ACC112 (cell line): ENCODE data around the gene CEACAM3.
"Not testable (repeated sequence)": the region's sequence is repeated elsewhere in the genome, so short reads cannot be mapped to it uniquely, and the experiment has no call there.

Experiments
- H2AFZ ChIP-seq: fragments of 200-600 bp; sonication (generic); one replicate; pipeline ENCODE4 v1.6.0; 2017; ENCODE audit warnings: antibody characterized with exemption, low read length; ENCODE audit not compliant: unreplicated experiment
- H3K27ac ChIP-seq: fragments of 200-600 bp; sonication (generic); 2 replicates; pipeline ENCODE4 v1.5.1; 2014; ENCODE audit warnings: low read depth, mild to moderate bottlenecking, antibody characterized with exemption, low read length, moderate library complexity
- H3K27me3 ChIP-seq: fragments of 200-600 bp; sonication (generic); 2 replicates; pipeline ENCODE4 v1.6.1; 2014; ENCODE audit warnings: mild to moderate bottlenecking, antibody characterized with exemption, low read length, moderate library complexity, mixed read lengths; ENCODE audit not compliant: insufficient read depth
- H3K36me3 ChIP-seq: fragments of 200-600 bp; sonication (generic); 2 replicates; pipeline ENCODE4 v1.6.1; 2016; ENCODE audit warnings: mild to moderate bottlenecking, antibody characterized with exemption, low read length, moderate library complexity, mixed read lengths; ENCODE audit not compliant: insufficient read depth
- H3K4me1 ChIP-seq: fragments of 200-600 bp; sonication (generic); one replicate; pipeline ENCODE4 v1.6.1; 2016; ENCODE audit warnings: low read length, mixed read lengths; ENCODE audit not compliant: insufficient read depth, unreplicated experiment, control insufficient read depth
- H3K4me3 ChIP-seq: fragments of 200-600 bp; sonication (generic); 2 replicates; pipeline ENCODE4 v1.5.1; 2014; ENCODE audit warnings: mild to moderate bottlenecking, low read depth, low read length
- H3K79me2 ChIP-seq: fragments of 200-600 bp; sonication (generic); one replicate; pipeline ENCODE4 v1.6.0; 2016; ENCODE audit warnings: low read length; ENCODE audit not compliant: control insufficient read depth, unreplicated experiment, insufficient read depth

The CEACAM3 gene

DNA sequence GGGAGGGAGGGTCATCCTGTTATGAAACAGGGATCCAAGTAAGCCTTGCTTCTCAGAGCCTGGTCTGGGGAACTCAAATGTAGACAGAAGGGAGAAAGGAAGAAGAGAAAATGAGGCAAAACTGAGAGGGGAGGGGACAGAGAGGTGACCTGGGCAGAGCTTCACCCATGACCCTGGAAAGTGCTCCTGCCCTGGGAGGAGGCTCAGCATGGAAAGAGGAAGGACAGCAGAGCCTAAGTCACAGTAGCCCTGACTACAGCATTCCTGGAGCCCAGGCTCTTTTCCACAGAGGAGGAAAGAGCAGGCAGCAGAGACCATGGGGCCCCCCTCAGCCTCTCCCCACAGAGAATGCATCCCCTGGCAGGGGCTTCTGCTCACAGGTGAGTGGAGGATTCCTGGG, at the start of gene CEACAM3:
Gene CEACAM3, plus strand, starts transcription at position 226 of the 400 bp plus-strand sequence. Its CDS starts 91 bp downstream, at position 317.
- H2AFZ ChIP-seq: no peak within 1 kb of the TSS
- H3K79me2 ChIP-seq: no peaks in the 10 kb centered on the region
- no peaks in the 10 kb centered on the region for H3K36me3 ChIP-seq
- no peaks in the 10 kb centered on the region for H3K4me1 ChIP-seq
- no peak within 1 kb of the TSS for H3K4me3 ChIP-seq
- H3K27me3 ChIP-seq: peaks cover 21% of the 10 kb centered on the region
- H3K27ac ChIP-seq: no peak within 1 kb of the TSS

DNA sequence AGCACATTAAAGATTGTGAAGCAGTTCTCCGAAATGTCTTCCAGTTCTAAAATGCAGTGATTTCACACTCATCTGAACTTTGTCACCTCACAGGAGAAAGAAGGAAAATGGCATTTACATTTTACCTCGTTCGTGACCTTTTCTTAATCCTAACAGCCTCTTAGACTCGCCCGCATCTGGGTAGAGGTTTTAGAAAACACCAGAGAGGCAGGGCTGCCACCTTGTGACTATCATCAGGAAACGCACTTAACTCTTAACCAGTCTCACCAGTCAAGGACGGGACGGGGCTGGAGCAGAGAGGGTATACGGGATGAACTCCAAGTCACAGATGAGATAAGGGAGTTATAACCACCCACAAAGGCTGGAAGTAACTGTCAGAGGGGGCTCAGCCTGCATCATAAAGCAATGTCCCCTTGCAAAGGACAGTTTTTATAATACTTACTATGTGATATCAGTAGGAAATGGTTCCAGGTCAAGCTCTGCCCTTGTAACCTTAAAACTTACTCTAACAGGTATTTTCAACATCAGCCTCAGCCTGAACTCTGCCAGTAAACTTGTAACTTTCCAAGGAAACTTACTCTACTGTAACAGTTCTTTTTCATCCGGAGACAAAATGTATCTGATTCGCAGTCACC, 49.7 kb upstream of the CEACAM3 start:
- Histone ChIP-seq H3K27ac (no peak overlapping the region), H3K27me3 (peaks cover 56% of the 10 kb centered on the region), H3K79me2 (no peaks in the 10 kb centered on the region), H3K4me1 (no peaks in the 10 kb centered on the region), H2AFZ (no peak overlapping the region), H3K36me3 (no peaks in the 10 kb centered on the region), H3K4me3 (no peak overlapping the region)

DNA sequence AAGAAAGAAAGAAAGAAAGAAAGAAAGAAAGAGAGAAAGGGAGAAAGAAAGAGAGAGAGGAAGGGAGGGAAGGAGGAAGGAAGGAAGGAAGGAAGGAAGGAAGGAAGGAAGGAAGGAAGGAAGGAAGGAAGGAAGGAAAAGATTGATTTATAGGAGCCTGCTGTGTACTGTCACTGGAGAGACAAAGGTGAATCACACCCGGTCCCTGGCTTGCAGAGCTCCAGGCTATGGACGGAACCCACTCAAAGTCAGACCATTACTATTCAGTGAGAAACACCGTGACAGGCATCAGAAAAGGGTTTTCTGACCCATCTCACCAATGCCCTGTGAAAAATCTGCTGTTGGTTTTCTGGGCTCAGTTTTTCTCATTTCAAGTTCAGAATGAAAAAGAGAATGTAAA, 48.4 kb upstream of the CEACAM3 start:
- H3K79me2 ChIP-seq: no peaks in the 10 kb centered on the region
- H3K4me1 ChIP-seq: no peaks in the 10 kb centered on the region
- H3K4me3 ChIP-seq: no peak overlapping the region
- no peak overlapping the region for H3K27ac ChIP-seq
- peaks cover 60% of the 10 kb centered on the region for H3K27me3 ChIP-seq
- H2AFZ ChIP-seq: no peak overlapping the region
- no peaks in the 10 kb centered on the region for H3K36me3 ChIP-seq

DNA sequence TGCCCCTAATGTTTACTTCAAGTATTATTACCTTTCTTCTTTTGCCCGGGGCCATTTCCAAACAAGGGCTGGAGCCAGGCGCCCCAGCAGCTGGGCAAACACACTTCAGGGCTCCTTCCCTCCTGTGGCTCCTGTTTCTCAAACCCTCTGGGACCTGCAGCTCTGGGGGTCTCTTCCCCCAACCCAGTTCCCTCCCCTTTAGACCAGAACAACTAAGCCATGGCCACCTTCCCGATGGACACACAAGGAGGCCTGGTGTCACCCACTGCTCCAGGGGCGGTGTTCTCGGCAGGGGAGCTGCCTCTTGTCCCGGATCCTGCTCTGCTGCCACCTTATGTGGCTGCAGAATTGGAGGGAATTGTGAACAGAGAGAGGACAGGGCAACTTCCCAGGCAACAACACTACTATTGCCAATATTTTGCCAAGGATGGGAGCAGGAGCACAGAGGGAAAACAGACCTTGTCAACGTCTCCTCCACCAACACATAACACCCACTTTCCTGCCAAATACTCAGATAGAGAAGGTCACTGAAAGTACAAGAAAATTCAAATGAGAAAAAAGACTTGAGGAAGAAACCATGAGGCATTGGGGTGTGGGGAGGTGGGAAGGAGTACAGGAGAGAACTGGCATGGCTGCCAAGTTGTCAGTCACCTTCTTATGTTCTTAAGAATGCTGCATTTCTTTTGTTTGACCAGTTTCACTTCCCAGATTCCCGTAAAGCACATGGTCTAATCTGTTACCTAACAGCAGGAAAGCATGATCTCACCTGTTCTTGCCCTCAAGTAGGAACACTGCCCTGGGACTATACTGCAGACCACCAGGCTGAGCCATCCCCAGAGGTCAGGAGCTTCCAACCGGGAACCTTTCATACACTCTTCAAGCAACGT, 45.9 kb upstream of the CEACAM3 start:
- not testable (repeated sequence) for H3K79me2 ChIP-seq, H2AFZ ChIP-seq, H3K4me3 ChIP-seq, H3K36me3 ChIP-seq, H3K4me1 ChIP-seq, H3K27ac ChIP-seq
- H3K27me3 ChIP-seq: peaks cover 53% of the 10 kb centered on the region

DNA sequence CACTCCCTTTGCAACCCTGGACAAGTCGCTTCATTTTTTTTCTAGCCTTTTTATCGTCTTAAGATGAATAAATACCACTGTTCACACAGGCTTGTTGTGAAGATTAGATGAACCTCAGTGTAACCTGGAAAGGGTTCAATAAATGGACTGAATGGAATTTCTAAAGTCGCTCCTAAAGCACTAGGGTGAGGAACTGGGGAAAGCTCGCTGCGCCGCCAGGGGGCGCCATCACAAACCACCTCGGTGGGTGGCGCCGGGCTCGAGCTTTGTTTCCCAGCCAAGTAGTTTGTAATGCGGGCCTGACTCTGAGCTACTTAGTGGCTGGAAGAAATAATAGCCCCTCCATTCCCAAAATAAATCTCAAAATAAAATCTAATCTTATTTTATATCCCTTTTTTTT, 43.2 kb upstream of the CEACAM3 start:
- H3K36me3 ChIP-seq: no peaks in the 10 kb centered on the region
- H3K27ac ChIP-seq: no peak overlapping the region
- peaks cover 33% of the 10 kb centered on the region for H3K27me3 ChIP-seq
- no peaks in the 10 kb centered on the region for H3K79me2 ChIP-seq
- no peak overlapping the region for H2AFZ ChIP-seq
- H3K4me3 ChIP-seq: no peak overlapping the region
- H3K4me1 ChIP-seq: no peaks in the 10 kb centered on the region

DNA sequence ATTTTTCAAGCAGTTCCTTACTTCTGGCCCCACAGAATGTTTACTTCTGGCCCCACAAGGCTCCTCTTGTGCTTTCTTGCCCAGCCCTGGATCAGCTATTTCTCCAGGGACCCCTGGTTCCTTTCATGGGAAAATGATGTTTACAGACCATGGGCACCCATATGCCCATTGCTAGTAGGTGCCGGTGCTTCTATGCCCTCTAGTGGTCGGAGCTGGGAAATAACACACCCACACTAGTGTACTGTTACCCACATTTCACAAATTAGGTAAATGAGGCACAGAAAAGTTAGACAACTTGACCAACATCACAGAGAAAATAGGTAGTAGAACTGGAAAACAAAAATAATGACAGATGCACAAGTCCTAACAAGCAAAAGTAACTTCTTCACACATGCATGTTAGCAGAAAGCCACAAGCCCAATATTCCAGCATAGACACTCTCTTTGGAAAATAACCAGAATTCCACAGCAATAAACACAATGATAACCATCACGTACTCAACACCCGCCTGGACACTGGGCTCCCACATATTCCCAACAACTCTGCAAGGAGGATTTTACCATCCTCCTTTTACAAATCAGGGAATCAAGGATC, 42.4 kb upstream of the CEACAM3 start:
- H3K27me3 ChIP-seq: peaks cover 24% of the 10 kb centered on the region
- no peaks in the 10 kb centered on the region for H3K79me2 ChIP-seq
- no peak overlapping the region for H2AFZ ChIP-seq
- no peak overlapping the region for H3K4me3 ChIP-seq
- no peaks in the 10 kb centered on the region for H3K4me1 ChIP-seq
- H3K36me3 ChIP-seq: no peaks in the 10 kb centered on the region
- no peak overlapping the region for H3K27ac ChIP-seq

DNA sequence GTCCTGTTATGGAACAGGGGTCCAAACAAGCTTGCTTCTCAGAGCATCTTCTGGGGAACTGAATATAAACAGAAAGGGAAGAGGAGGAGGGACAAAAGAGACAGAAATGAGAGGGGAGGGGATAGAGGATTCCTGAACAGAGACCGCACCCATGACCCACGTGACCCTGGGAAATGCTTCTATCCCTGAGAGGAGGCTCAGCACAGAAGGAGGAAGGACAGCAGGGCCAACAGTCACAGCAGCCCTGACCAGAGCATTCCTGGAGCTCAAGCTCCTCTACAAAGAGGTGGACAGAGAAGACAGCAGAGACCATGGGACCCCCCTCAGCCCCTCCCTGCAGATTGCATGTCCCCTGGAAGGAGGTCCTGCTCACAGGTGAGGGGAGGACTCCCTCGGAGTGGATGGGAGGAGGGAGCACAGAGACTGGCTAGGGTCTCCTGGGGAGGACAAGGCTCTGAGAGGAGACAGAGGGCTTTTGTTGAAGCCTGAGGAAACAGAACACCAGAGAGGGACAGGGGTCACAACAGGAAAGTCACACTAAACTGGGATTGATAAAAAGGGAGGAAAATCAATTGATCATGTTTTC, 41.0 kb upstream of the CEACAM3 start, which contains the start of gene CEACAM6:
Gene CEACAM6, plus strand, starts transcription at position 203 of the 586 bp plus-strand sequence. Its CDS starts 109 bp downstream, at position 312.
- no peaks in the 10 kb centered on the region for H3K79me2 ChIP-seq
- H3K36me3 ChIP-seq: no peaks in the 10 kb centered on the region
- H2AFZ ChIP-seq: no peak within 1 kb of the TSS
- H3K27ac ChIP-seq: no peak within 1 kb of the TSS
- no peaks in the 10 kb centered on the region for H3K4me1 ChIP-seq
- H3K27me3 ChIP-seq: peaks cover 38% of the 10 kb centered on the region
- no peak within 1 kb of the TSS for H3K4me3 ChIP-seq

DNA sequence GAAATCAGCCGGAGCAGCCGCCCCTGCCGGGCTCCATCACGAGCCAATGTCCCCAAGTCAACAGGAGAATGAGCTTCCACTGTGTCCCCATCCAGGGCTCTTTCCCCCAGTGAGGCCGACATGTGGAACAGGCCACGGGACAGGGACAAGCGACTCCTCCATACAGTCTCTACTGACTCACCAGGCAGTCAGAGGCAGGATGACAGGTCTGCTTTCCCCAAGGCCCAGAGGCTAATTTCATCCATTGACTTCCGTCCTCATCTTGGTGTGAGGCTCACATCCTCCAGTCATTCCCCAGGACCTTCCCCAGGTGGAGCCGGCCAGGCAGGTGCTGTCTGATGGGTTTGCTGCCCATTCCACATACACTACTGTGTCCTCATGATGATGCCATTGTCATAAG, 37.5 kb upstream of the CEACAM3 start:
- H3K4me1 ChIP-seq: no peaks in the 10 kb centered on the region
- no peak overlapping the region for H2AFZ ChIP-seq
- no peaks in the 10 kb centered on the region for H3K79me2 ChIP-seq
- peaks cover 35% of the 10 kb centered on the region for H3K27me3 ChIP-seq
- H3K27ac ChIP-seq: no peak overlapping the region
- no peak overlapping the region for H3K4me3 ChIP-seq
- H3K36me3 ChIP-seq: no peaks in the 10 kb centered on the region

DNA sequence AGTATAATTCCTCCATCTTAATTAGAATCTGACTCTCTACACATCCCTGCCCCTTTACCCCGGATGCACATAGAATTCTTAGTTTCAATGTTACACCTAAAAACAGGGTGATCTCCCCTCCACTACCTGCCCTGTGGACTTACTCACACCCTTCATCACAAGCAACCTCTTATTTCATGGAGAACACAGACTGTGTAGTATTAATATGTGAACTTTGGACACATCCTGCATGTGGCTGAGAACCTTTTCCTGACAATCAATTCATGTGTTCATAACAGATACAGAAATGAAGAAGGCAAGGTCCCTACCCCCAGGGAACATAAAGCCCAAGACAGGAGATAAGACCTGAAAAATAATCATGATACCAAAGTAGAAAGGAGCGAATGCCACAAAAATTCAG, 29.3 kb upstream of the CEACAM3 start:
- Histone ChIP-seq H3K4me1 (no peaks in the 10 kb centered on the region), H3K27me3 (peaks cover 47% of the 10 kb centered on the region), H3K4me3 (no peak overlapping the region), H2AFZ (no peak overlapping the region), H3K36me3 (no peaks in the 10 kb centered on the region), H3K79me2 (no peaks in the 10 kb centered on the region), H3K27ac (no peak overlapping the region)

DNA sequence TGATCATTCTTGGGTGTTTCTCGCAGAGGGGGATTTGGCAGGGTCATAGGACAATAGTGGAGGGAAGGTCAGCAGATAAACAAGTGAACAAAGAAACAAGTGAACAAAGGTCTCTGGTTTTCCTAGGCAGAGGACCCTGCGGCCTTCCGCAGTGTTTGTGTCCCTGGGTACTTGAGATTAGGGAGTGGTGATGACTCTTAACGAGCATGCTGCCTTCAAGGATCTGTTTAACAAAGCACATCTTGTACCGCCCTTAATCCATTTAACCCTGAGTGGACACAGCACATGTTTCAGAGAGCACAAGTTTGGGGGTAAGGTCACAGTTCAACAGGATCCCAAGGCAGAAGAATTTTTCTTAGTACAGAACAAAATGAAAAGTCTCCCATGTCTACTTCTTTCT, 28.3 kb upstream of the CEACAM3 start:
- H3K4me1 ChIP-seq: not testable (repeated sequence)

More for the DNA sequence above, 28.3 kb upstream of the CEACAM3 start:
- H2AFZ ChIP-seq, H3K36me3 ChIP-seq, H3K4me3 ChIP-seq, H3K27ac ChIP-seq, H3K79me2 ChIP-seq: not testable (repeated sequence)
- peaks cover 47% of the 10 kb centered on the region for H3K27me3 ChIP-seq
